DND-41 (cell line): Measurements from ENCODE around the gene NDUFS6.

Source experiments
- EZH2 ChIP-seq: IDR thresholded peaks from 3 replicates; pipeline ENCODE4 v1.6.1; 2012; ENCODE audit warnings: borderline replicate concordance, low read depth, mild to moderate bottlenecking, moderate library complexity, low read length, inconsistent platforms; ENCODE audit not compliant: severe bottlenecking
- TF ChIP-seq, protein P1 (sequence below): IDR thresholded peaks from 2 replicates; pipeline ENCODE4 v1.5.1; 2012; ENCODE audit warnings: borderline replicate concordance, low read length, moderate library complexity, mild to moderate bottlenecking; ENCODE audit not compliant: poor library complexity, severe bottlenecking; ENCODE audit errors: extremely low read depth

GRCh38 chr5:1791176-1791575, 10.0 kb upstream of the NDUFS6 start:
- TF ChIP-seq EZH2 = no peak
- TF ChIP-seq, protein P1, sequence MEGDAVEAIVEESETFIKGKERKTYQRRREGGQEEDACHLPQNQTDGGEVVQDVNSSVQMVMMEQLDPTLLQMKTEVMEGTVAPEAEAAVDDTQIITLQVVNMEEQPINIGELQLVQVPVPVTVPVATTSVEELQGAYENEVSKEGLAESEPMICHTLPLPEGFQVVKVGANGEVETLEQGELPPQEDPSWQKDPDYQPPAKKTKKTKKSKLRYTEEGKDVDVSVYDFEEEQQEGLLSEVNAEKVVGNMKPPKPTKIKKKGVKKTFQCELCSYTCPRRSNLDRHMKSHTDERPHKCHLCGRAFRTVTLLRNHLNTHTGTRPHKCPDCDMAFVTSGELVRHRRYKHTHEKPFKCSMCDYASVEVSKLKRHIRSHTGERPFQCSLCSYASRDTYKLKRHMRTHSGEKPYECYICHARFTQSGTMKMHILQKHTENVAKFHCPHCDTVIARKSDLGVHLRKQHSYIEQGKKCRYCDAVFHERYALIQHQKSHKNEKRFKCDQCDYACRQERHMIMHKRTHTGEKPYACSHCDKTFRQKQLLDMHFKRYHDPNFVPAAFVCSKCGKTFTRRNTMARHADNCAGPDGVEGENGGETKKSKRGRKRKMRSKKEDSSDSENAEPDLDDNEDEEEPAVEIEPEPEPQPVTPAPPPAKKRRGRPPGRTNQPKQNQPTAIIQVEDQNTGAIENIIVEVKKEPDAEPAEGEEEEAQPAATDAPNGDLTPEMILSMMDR = no peak
